Lung (tissue), 12 donors: ENCODE measurements around the gene ZNF134. TPM values are rescaled to one million over a fixed set of nuclear protein-coding genes. Genes with fewer than 3 reads are reported as not detected.

Source experiments
- ATAC-seq: fragments of 200-7000 bp; cut with Tn5 transposase; one replicate; pipeline ENCODE4 v1.9.1; 2020; ENCODE audit warnings: moderate number of reproducible peaks; ENCODE audit not compliant: insufficient read depth, low FRiP score
- DNase-seq, 3 donors: peaks; one replicate each; pipeline ENCODE4 v3.0.0-alpha.2; 2013 to 2017
- H3K27ac ChIP-seq, 2 donors: one replicate each; pipeline ENCODE4 v1.5.1; 2013; ENCODE audit warnings: mild to moderate bottlenecking in 2 of 2, moderate library complexity in 2 of 2, control low read depth in 1 of 2, inconsistent platforms in 1 of 2, low read depth in 1 of 2, low read length in 1 of 2
- H3K27me3 ChIP-seq, 3 donors: one replicate each; pipeline ENCODE4 v1.5.1; 2013; ENCODE audit warnings: low read length in 2 of 3; ENCODE audit not compliant: control insufficient read depth in 3 of 3, insufficient read depth in 3 of 3
- H3K36me3 ChIP-seq, 4 donors: one replicate each; pipeline ENCODE4 v1.5.1; 2013; ENCODE audit warnings: low read length in 4 of 4, mild to moderate bottlenecking in 1 of 4, moderate library complexity in 1 of 4; ENCODE audit not compliant: control insufficient read depth in 4 of 4, insufficient read depth in 4 of 4
- H3K4me1 ChIP-seq, 5 donors: one replicate each; pipeline ENCODE4 v1.5.1; 2013; ENCODE audit warnings: low read length in 5 of 5, mild to moderate bottlenecking in 2 of 5, moderate library complexity in 1 of 5; ENCODE audit not compliant: control insufficient read depth in 5 of 5, insufficient read depth in 5 of 5
- H3K4me3 ChIP-seq: one replicate; pipeline ENCODE4 v1.5.1; 2013; ENCODE audit warnings: mild to moderate bottlenecking, control low read depth, moderate library complexity
- H3K9ac ChIP-seq, 2 donors: one replicate each; pipeline ENCODE4 v1.5.1; 2013; ENCODE audit warnings: low read length in 2 of 2, control low read depth in 1 of 2; ENCODE audit not compliant: insufficient read depth in 1 of 2
- H3K9me3 ChIP-seq, 4 donors: one replicate each; pipeline ENCODE4 v1.5.1; 2013; ENCODE audit warnings: low read length in 3 of 4, mild to moderate bottlenecking in 1 of 4, moderate library complexity in 1 of 4; ENCODE audit not compliant: control insufficient read depth in 4 of 4, insufficient read depth in 3 of 4
- WGBS, 2 donors: extraction: QIAGEN DNeasy Blood & Tissue Kit; methylation state at CpG; one replicate each; pipeline ENCODE4 v1.1.7; 2013; 5-methylcytosine and 5-hydroxymethylcytosine counted together
- polyA plus RNA-seq, 2 donors: library from polyadenylated mRNA; stranded (reverse); fragments of 200-250 nt; gene quantifications; one replicate each; pipeline ENCODE4 v1.2.1, GENCODE V29; 2013
- total RNA-seq, 2 donors: library from RNA; depleted of rRNA in 1 of 2; stranded (reverse); fragments of >200 nt in 1 of 2; gene quantifications; one replicate each; pipeline ENCODE4 v1.2.1, GENCODE V29; 2014 to 2021
- TF ChIP-seq, protein P1 (sequence below): IDR thresholded peaks from 2 replicates; pipeline ENCODE4 v1.5.1; 2012; ENCODE audit warnings: mild to moderate bottlenecking; ENCODE audit errors: control extremely low read depth, extremely low read depth
- donor health status: control.
- donor health status: control.
- donor health status: Bipolar disorder and iron deficiency.
- donor health status: healthy.
- donor health status: DM: yes; HTN: yes; CAD: no.

Gene ZNF134
- total and polyA plus RNA-seq, 4 donors = 3.6 to 33.2 (median 13.0) TPM

DNA sequence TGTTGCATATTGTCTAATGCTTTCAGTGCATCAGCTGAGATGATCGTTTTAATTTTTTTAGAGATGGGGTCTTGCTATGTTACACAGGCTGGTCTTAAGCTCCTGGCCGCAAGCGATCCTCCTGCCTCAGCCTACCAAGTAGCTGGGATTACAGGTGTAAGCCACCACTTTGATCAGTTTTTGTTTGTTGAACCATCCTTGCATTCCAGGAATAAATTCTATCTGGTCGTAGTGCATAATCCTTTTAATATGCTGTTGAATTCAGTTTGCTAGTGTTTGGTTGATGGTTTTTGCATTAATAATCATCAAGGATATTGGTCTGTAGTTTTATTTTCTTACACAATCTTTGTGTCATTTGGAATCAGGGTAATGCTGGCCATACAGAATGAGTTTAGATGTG lies 23.3 kb downstream of the ZNF134 start:
- 99% methylated on average over 4 of the region's 4 CpGs for WGBS, 2 donors
- DNase-seq (no peak), ATAC-seq (no peak)
- no peak overlapping the region for H3K9ac ChIP-seq
- peaks cover 4 to 45% (median 40%) of the 10 kb centered on the region in 4 donors for H3K9me3 ChIP-seq
- H3K27me3 ChIP-seq = no peaks in the 10 kb centered on the region
- H3K36me3 ChIP-seq = peaks cover 35 to 75% (median 53%) of the 10 kb centered on the region in 4 donors
- TF ChIP-seq, protein P1, sequence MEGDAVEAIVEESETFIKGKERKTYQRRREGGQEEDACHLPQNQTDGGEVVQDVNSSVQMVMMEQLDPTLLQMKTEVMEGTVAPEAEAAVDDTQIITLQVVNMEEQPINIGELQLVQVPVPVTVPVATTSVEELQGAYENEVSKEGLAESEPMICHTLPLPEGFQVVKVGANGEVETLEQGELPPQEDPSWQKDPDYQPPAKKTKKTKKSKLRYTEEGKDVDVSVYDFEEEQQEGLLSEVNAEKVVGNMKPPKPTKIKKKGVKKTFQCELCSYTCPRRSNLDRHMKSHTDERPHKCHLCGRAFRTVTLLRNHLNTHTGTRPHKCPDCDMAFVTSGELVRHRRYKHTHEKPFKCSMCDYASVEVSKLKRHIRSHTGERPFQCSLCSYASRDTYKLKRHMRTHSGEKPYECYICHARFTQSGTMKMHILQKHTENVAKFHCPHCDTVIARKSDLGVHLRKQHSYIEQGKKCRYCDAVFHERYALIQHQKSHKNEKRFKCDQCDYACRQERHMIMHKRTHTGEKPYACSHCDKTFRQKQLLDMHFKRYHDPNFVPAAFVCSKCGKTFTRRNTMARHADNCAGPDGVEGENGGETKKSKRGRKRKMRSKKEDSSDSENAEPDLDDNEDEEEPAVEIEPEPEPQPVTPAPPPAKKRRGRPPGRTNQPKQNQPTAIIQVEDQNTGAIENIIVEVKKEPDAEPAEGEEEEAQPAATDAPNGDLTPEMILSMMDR = no peak
- no peak overlapping the region for H3K27ac ChIP-seq
- H3K4me3 ChIP-seq = no peak overlapping the region
- H3K4me1 ChIP-seq = peaks cover 0 to 9% (median 9%) of the 10 kb centered on the region in 5 donors

DNA sequence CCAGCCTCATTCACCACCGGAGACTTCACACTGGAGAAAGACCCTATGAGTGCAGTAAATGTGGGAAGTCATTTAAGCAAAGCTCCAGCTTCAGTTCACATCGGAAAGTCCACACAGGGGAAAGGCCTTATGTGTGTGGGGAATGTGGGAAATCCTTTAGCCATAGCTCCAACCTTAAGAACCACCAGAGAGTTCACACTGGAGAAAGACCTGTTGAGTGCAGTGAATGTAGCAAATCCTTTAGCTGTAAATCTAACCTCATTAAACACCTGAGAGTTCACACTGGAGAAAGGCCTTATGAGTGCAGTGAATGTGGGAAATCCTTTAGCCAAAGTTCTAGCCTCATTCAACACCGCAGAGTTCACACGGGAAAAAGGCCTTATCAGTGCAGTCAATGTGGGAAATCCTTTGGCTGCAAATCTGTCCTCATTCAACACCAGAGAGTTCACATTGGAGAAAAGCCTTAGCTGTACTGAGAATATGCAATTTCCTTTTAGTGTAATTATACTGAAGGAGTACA lies 27.7 kb downstream of the ZNF134 start:
- H3K27ac ChIP-seq = no peak overlapping the region
- H3K27me3 ChIP-seq = no peaks in the 10 kb centered on the region
- H3K4me3 ChIP-seq = no peak overlapping the region
- no peaks in the 10 kb centered on the region for H3K4me1 ChIP-seq
- ATAC-seq = no peak
- peaks cover 32 to 65% (median 52%) of the 10 kb centered on the region in 4 donors for H3K36me3 ChIP-seq
- peaks cover 4 to 45% (median 40%) of the 10 kb centered on the region in 4 donors for H3K9me3 ChIP-seq
- TF ChIP-seq, protein P1 = no peak
- no peak for DNase-seq
- no peak overlapping the region for H3K9ac ChIP-seq
- 97 to 99% methylated on average over 4 of the region's 4 CpGs for WGBS, 2 donors

DNA sequence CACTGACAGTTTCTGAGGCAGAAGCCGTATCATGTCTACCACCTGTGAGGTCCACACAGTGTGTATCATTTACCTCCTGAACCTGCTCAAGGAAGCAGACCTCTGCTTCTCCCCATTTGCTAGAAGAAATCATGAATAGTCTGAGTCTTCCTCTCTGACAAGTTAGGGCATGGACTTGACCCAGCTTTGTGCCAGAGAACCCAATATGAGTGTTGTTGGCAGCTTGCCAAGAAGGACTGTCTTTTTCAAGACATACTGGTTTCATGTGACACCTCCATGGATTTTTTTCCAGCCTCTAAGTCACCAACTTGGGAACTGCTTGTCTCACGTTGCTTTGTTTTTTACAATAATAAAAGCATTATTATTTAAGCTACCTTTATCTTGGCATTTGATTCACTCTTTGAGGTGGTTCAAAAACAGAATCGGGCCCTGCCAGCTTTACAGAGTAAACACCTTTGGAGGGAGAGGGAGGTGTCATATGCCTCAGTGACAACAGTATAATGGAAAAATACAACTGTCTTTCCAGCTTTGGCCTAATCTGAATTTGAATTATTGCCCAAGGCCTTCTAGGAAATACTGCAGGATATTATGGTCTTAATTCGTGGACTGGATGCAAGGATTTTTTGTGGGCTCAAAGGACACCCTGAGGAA lies 28.5 kb downstream of the ZNF134 start:
- Histone ChIP-seq H3K27me3 (no peaks in the 10 kb centered on the region), H3K27ac (no peak overlapping the region), H3K36me3 (peaks cover 30 to 57% (median 47%) of the 10 kb centered on the region in 4 donors), H3K4me3 (no peak overlapping the region), H3K4me1 (no peaks in the 10 kb centered on the region), H3K9ac (no peak overlapping the region), H3K9me3 (peaks cover 4 to 46% (median 34%) of the 10 kb centered on the region in 4 donors)
- WGBS, 2 donors = 95 to 98% methylated on average over 4 of the region's 4 CpGs
- TF ChIP-seq, protein P1 = no peak
- DNase-seq (no peak), ATAC-seq (no peak)
